Prostate gland (tissue), 2 donors: ENCODE data around the gene CENPN.

Experiments used
- POLR2A ChIP-seq: fragments of 450-650 bp; IDR thresholded peaks from one replicate; pipeline ENCODE4 v1.6.1; 2016; ENCODE audit warnings: antibody characterized with exemption, mild to moderate bottlenecking
- POLR2AphosphoS5 ChIP-seq: sonication (generic); formaldehyde crosslinking; IDR thresholded peaks from one replicate; pipeline ENCODE4 v1.6.1; 2017; ENCODE audit warnings: antibody characterized with exemption
- TF ChIP-seq, protein P1 (sequence below), 4 experiments: fragments of 200-600 bp in 2 of 4; fragments of 450-650 bp in 2 of 4; sonication (generic) in 2 of 4; IDR thresholded peaks; 1 replicate in 3 of 4; 2 replicates in 1 of 4; pipeline ENCODE4 v1.5.1; 2016 to 2019; ENCODE audit warnings: antibody characterized with exemption in 4 of 4, mild to moderate bottlenecking in 2 of 4, moderate library complexity in 2 of 4

DNA sequence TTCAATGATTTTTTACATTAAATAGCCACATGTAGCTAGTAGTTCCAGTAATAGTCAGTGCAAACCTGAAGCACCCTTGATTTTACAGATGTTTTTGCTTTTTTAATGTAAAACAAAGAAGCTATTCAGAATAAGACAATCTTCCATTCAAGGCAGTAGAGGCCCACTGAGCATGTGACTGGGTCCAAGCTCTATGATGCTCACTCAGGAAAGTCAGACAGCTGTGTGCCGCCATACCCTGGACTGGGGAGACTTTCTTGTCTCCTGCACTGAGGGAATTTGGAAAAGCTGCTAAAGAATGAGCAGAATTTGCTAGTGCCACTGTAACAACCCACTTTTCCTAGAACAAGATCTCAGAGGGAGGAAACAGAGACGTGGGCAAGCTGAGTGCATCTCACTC is 11.5 kb downstream of the CENPN start:
- TF ChIP-seq, protein P1, sequence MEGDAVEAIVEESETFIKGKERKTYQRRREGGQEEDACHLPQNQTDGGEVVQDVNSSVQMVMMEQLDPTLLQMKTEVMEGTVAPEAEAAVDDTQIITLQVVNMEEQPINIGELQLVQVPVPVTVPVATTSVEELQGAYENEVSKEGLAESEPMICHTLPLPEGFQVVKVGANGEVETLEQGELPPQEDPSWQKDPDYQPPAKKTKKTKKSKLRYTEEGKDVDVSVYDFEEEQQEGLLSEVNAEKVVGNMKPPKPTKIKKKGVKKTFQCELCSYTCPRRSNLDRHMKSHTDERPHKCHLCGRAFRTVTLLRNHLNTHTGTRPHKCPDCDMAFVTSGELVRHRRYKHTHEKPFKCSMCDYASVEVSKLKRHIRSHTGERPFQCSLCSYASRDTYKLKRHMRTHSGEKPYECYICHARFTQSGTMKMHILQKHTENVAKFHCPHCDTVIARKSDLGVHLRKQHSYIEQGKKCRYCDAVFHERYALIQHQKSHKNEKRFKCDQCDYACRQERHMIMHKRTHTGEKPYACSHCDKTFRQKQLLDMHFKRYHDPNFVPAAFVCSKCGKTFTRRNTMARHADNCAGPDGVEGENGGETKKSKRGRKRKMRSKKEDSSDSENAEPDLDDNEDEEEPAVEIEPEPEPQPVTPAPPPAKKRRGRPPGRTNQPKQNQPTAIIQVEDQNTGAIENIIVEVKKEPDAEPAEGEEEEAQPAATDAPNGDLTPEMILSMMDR (IDR thresholded peaks at IDR 0.05): no peak
- TF ChIP-seq POLR2A: no peak
- no peak for TF ChIP-seq POLR2AphosphoS5
